GM23248 (cell line): ENCODE measurements around the gene ARHGEF11. TPM values are rescaled to one million over a fixed set of nuclear protein-coding genes. Genes with fewer than 3 reads are reported as not detected.

Source experiments
- DNase-seq: peaks from one replicate; pipeline ENCODE4 v3.0.0-alpha.2; 2015
- H2AFZ ChIP-seq: fragments of 200-600 bp; sonication (generic); 2 replicates; pipeline ENCODE4 v1.6.1; 2016; ENCODE audit warnings: antibody characterized with exemption
- H3F3A ChIP-seq: fragments of 200-600 bp; sonication (generic); 2 replicates; pipeline ENCODE4 v1.6.1; 2016; ENCODE audit warnings: mild to moderate bottlenecking, antibody characterized with exemption, mixed run types; ENCODE audit not compliant: insufficient read depth
- H3K27ac ChIP-seq: fragments of 200-600 bp; sonication (generic); 2 replicates; pipeline ENCODE4 v1.5.1; 2016; ENCODE audit warnings: mild to moderate bottlenecking
- H3K27me3 ChIP-seq: fragments of 200-600 bp; sonication (generic); replicated peaks from 2 replicates; pipeline ENCODE4 v1.6.1; 2016; ENCODE audit warnings: mild to moderate bottlenecking; ENCODE audit not compliant: insufficient read depth
- H3K36me3 ChIP-seq: fragments of 200-600 bp; sonication (generic); 2 replicates; pipeline ENCODE4 v1.6.1; 2016; ENCODE audit warnings: low read depth, mild to moderate bottlenecking
- H3K4me1 ChIP-seq: fragments of 200-600 bp; sonication (generic); 2 replicates; pipeline ENCODE4 v1.6.1; 2016; ENCODE audit warnings: mild to moderate bottlenecking; ENCODE audit not compliant: insufficient read depth
- H3K4me2 ChIP-seq: fragments of 200-600 bp; sonication (generic); one replicate; pipeline ENCODE4 v1.6.1; 2016; ENCODE audit warnings: mild to moderate bottlenecking; ENCODE audit not compliant: unreplicated experiment
- H3K4me3 ChIP-seq: fragments of 200-600 bp; sonication (generic); 2 replicates; pipeline ENCODE4 v1.5.1; 2016; ENCODE audit warnings: mild to moderate bottlenecking
- H3K79me2 ChIP-seq: fragments of 200-600 bp; sonication (generic); 2 replicates; pipeline ENCODE4 v1.6.1; 2016; ENCODE audit warnings: mild to moderate bottlenecking; ENCODE audit not compliant: insufficient read depth
- H3K9ac ChIP-seq: fragments of 200-600 bp; sonication (generic); 2 replicates; pipeline ENCODE4 v1.6.1; 2016; ENCODE audit warnings: mild to moderate bottlenecking
- H3K9me2 ChIP-seq: fragments of 200-600 bp; sonication (generic); 2 replicates; pipeline ENCODE4 v1.6.1; 2016; ENCODE audit warnings: mixed run types, mild to moderate bottlenecking, moderate library complexity; ENCODE audit not compliant: insufficient read depth
- H3K9me3 ChIP-seq: fragments of 200-600 bp; sonication (generic); one replicate; pipeline ENCODE4 v1.6.1; 2017; ENCODE audit warnings: low read depth
- H4K20me1 ChIP-seq: fragments of 200-600 bp; sonication (generic); 2 replicates; pipeline ENCODE4 v1.6.0; 2016; ENCODE audit not compliant: insufficient read depth
- EZH2 ChIP-seq: fragments of 200-600 bp; sonication (generic); IDR thresholded peaks from 2 replicates; pipeline ENCODE4 v1.6.1; 2018; ENCODE audit warnings: antibody characterized with exemption, mild to moderate bottlenecking; ENCODE audit not compliant: insufficient read depth, poor library complexity, severe bottlenecking
- EZH2phosphoT487 ChIP-seq: fragments of 200-600 bp; sonication (generic); IDR thresholded peaks from 2 replicates; pipeline ENCODE4 v1.6.1; 2018; ENCODE audit warnings: antibody characterized with exemption, moderate library complexity, mild to moderate bottlenecking, low read depth; ENCODE audit not compliant: insufficient read depth
- WGBS, 2 experiments: methylation state at CpG; one replicate each; pipeline ENCODE4 v1.1.6; 2015 to 2017; ENCODE audit warnings: low lambda C conversion rate in 2 of 2, low coverage in 1 of 2; ENCODE audit errors: missing lambda C conversion rate in 2 of 2; 5-methylcytosine and 5-hydroxymethylcytosine counted together
- in situ Hi-C: fragments of 300-500 bp; cut with MboI; formaldehyde crosslinking; loops from 2 replicates; pipeline ENCODE4 v1.15.0; 2020
- polyA plus RNA-seq: library from polyadenylated mRNA; unstranded; fragments of >200 nt; fragmentation: Nextera tagmentation; extraction: Ambion mirVana; gene quantifications from 2 replicates; pipeline ENCODE4 v1.2.1, GENCODE V29; 2016
- total RNA-seq: library from RNA; depleted of rRNA; stranded (reverse); fragments of >200 nt; shearing (Covaris generic); gene quantifications from 2 replicates; pipeline ENCODE4 v1.2.3, GENCODE V29; 2014

Gene ARHGEF11
- total and polyA plus RNA-seq, 2 experiments from 2014 or later, result 13.3 to 23.0 TPM

DNA sequence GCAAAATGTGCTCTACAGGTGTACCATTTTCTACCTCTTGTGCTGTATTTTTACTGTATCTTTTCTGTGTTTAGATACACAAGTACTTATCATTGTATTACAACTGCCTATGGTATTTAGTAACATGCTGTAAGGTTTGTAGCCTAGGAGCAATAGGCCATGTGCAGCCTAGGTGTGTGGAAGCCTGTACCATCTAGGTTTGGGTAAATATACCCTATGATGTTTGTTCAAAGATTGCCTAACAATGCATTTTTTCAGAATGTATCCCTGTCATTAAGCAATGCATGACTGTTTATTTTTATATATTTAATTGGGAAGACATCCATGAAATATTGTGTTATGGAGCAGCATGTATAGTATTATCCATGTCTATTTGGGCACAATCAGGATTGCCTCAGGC, 43.1 kb upstream of the ARHGEF11 start:
- Histone ChIP-seq H3K9me2 (no peaks in the 10 kb centered on the region), H3K36me3 (no peaks in the 10 kb centered on the region), H3K4me3 (no peak overlapping the region), H3K9me3 (no peaks in the 10 kb centered on the region), H4K20me1 (no peaks in the 10 kb centered on the region), H3F3A (0 out of 2 replicates have a peak, but pooled peaks cover 8% of the 10 kb centered on the region), H3K27ac (no peak overlapping the region), H3K4me1 (peaks cover 8% of the 10 kb centered on the region), H3K4me2 (no peak overlapping the region), H3K27me3 (no peaks in the 10 kb centered on the region), H2AFZ (no peak overlapping the region), H3K9ac (no peak overlapping the region), H3K79me2 (no peaks in the 10 kb centered on the region)
- no peak for DNase-seq
- TF ChIP-seq EZH2, result no peak
- no peak for TF ChIP-seq EZH2phosphoT487
- in situ Hi-C loops, result no loop called here

DNA sequence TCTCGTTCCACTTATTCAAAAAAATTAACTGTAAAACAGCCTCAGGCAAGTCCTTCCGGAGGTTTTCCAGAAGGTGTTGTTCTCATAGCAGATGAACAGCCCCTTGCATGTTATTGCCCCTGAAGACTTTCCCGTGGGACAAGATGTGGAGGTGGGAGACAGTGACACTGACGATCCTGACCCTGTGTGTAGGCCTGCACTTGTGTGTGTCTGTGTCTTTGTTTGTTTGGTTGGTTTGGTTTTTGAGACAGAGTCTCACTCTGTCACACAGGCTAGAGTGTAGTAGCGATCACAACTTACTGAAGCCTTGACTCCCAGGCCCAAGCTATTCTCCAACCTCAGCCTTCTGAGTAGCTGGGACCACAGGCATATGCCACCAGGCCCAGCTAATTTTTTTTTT, 41.5 kb upstream of the ARHGEF11 start:
- Histone ChIP-seq H4K20me1 (no peaks in the 10 kb centered on the region), H3K79me2 (no peaks in the 10 kb centered on the region), H3K27me3 (no peaks in the 10 kb centered on the region; the same call in 1 of the 2 replicates), H3F3A (0 out of 2 replicates have a peak, but pooled peaks cover 8% of the 10 kb centered on the region), H3K4me1 (peaks cover 8% of the 10 kb centered on the region), H3K9ac (no peak overlapping the region), H3K4me2 (no peak overlapping the region), H3K36me3 (no peaks in the 10 kb centered on the region), H3K27ac (no peak overlapping the region), H3K9me3 (no peaks in the 10 kb centered on the region), H2AFZ (no peak overlapping the region), H3K4me3 (no peak overlapping the region), H3K9me2 (no peaks in the 10 kb centered on the region)
- no peak for DNase-seq
- 67 to 73% methylated on average over 5 of the region's 5 CpGs for WGBS, 2 experiments
- TF ChIP-seq EZH2, result no peak
- no peak for TF ChIP-seq EZH2phosphoT487
- in situ Hi-C loops, result no loop called here

DNA sequence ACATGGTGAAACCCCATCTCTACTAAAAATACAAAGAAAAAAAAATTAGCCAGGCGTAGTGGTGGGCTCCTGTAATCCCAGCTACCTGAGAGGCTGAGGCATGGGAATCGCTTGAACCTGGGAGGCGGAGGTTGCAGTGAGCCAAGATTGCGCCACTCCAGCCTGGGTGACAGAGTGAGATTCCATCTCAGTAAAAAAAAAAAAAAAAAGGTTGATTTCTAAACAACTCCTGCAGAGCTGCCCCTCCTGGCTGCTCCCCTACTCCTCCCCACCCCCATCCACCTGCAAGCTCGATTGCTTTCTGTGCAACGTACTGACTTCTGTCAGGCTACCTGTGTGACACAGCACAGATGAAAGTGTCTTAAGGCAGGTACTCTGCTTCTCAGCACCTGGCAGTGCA, 40.8 kb upstream of the ARHGEF11 start:
- in situ Hi-C loops, result no loop called here
- H3K79me2 ChIP-seq, result no peaks in the 10 kb centered on the region
- H3K4me1 ChIP-seq, result peaks cover 8% of the 10 kb centered on the region
- H2AFZ ChIP-seq, result no peak overlapping the region
- H3K4me2 ChIP-seq, result no peak overlapping the region
- no peaks in the 10 kb centered on the region for H3K9me2 ChIP-seq
- 72 to 78% methylated on average over 6 of the region's 6 CpGs for WGBS, 2 experiments
- 0 out of 2 replicates have a peak, but pooled peaks cover 8% of the 10 kb centered on the region for H3F3A ChIP-seq
- DNase-seq, result no peak
- H4K20me1 ChIP-seq, result no peaks in the 10 kb centered on the region
- H3K27ac ChIP-seq, result no peak overlapping the region
- no peaks in the 10 kb centered on the region for H3K36me3 ChIP-seq
- no peak for TF ChIP-seq EZH2
- no peak for TF ChIP-seq EZH2phosphoT487
- no peak overlapping the region for H3K9ac ChIP-seq
- H3K4me3 ChIP-seq, result no peak overlapping the region
- no peaks in the 10 kb centered on the region; the same call in 1 of the 2 replicates for H3K27me3 ChIP-seq
- no peaks in the 10 kb centered on the region for H3K9me3 ChIP-seq

DNA sequence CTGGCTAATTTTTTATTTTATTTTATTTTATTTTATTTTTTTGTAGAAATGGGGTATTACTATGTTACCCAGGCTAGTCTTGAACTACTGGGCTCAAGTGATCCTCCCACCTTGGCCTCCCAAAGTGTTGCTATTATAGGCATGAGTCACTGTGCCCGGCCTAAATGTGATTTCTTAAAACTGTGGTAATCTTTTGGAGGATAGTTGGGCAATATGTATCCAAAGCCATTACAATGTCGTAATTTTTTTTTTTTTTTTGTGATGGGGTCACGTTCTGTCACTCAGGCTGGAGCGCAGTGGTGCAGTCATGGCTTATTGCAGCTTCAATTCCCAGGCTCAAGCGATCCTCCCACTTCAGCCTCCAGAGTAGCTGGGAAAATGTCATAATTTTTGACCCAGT, 39.9 kb upstream of the ARHGEF11 start:
- no peaks in the 10 kb centered on the region for H3K36me3 ChIP-seq
- peaks cover 2% of the 10 kb centered on the region for H3K4me1 ChIP-seq
- no peaks in the 10 kb centered on the region for H3K9me2 ChIP-seq
- no peak overlapping the region for H2AFZ ChIP-seq
- H3F3A ChIP-seq, result 0 out of 2 replicates have a peak, but pooled peaks cover 2% of the 10 kb centered on the region
- no peaks in the 10 kb centered on the region; the same call in 1 of the 2 replicates for H3K27me3 ChIP-seq
- no peaks in the 10 kb centered on the region for H4K20me1 ChIP-seq
- H3K4me2 ChIP-seq, result no peak overlapping the region
- TF ChIP-seq EZH2 (no peak), EZH2phosphoT487 (no peak)
- no peaks in the 10 kb centered on the region for H3K9me3 ChIP-seq
- no peaks in the 10 kb centered on the region for H3K79me2 ChIP-seq
- in situ Hi-C loops, result no loop called here
- H3K27ac ChIP-seq, result no peak overlapping the region
- WGBS, 2 experiments, result 69 to 73% methylated on average over 5 of the region's 5 CpGs
- H3K4me3 ChIP-seq, result no peak overlapping the region
- no peak overlapping the region for H3K9ac ChIP-seq
- peak; percentile 20 for DNase-seq

DNA sequence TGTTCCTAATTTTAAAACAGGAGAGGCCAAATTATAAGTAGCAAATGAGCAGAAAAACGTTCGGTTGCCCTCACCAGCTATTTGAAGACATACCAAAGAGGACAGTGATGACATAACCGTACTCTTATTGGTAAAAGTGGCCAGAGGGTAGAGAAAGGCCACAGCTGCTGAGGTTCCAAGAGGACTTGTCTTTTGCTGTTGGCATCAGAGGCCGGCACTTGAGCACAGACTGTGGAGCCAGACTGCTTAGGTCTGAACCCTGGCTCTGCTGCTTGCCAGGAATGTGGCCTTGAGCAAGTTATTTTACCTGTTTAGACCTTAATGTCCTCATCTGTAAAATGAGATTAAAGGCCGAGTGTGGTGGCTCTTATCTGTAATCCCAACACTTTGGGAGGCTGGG, 39.2 kb upstream of the ARHGEF11 start:
- TF ChIP-seq EZH2phosphoT487 (no peak), EZH2 (no peak)
- H4K20me1 ChIP-seq, result no peaks in the 10 kb centered on the region
- no peak for DNase-seq
- H3F3A ChIP-seq, result no peaks in the 10 kb centered on the region
- WGBS, 2 experiments, result 63 to 66% methylated on average over 5 of the region's 5 CpGs
- in situ Hi-C loops, result no loop called here
- H3K9me3 ChIP-seq, result no peaks in the 10 kb centered on the region
- H2AFZ ChIP-seq, result no peak overlapping the region
- H3K9me2 ChIP-seq, result no peaks in the 10 kb centered on the region
- H3K27me3 ChIP-seq, result no peaks in the 10 kb centered on the region; the same call in 1 of the 2 replicates
- no peak overlapping the region for H3K27ac ChIP-seq
- H3K79me2 ChIP-seq, result no peaks in the 10 kb centered on the region
- no peak overlapping the region for H3K4me3 ChIP-seq
- no peak overlapping the region for H3K4me2 ChIP-seq
- H3K9ac ChIP-seq, result no peak overlapping the region
- no peaks in the 10 kb centered on the region for H3K4me1 ChIP-seq
- no peaks in the 10 kb centered on the region for H3K36me3 ChIP-seq
